ENCODE data around the gene P2RY2.
"Not testable (repeated sequence)": the region's sequence is repeated elsewhere in the genome, so short reads cannot be mapped to it uniquely, and the experiment has no call there.

Gene P2RY2

DNA sequence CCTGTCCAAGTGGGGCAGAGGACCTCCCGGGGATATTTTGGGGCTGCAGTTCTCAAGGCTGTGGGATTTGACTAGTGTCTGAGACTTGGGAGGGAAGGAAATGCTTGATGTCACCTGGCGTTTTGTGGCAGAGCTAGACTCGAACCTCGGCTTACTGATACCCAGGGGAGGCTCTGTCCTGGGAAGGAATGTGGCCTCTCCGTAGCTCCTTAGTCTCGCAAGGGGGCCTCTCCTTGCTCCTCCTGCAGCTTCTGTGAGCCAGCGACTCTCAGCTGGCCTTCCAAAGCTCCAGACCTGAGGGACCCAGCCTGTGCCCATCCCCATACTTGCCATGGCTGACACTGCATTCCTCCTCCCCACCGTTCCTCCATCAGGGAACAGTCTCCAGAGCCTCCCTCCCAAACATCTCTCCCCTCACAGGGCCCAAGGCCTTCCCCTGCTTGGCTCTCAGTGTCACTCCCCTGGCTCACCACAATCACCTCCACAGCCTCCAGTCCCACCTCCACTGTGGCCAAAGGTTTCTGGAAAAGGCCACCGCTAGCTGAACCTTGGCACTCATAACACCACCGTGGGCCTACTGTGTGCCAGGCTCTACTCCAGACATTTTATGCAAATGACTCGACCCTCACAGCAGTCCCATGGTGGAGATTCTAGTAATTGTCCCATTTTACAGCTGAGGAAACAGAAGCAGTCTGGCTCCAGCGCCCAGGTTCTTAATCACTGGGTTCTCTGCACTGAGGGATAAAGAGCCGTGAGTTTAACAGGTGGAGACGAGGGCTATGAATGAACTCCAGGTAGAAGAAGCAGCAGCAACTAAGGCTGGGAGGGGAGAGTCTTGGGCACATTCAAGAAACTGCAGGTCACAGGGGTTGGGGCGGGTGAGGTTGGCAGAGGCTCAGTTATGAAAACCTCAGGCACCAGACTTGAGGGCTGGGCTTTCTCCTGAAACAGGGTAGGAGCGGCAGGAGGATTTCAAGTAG, 12.1 kb downstream of the P2RY2 start:
- no peak for DNase-seq

DNA sequence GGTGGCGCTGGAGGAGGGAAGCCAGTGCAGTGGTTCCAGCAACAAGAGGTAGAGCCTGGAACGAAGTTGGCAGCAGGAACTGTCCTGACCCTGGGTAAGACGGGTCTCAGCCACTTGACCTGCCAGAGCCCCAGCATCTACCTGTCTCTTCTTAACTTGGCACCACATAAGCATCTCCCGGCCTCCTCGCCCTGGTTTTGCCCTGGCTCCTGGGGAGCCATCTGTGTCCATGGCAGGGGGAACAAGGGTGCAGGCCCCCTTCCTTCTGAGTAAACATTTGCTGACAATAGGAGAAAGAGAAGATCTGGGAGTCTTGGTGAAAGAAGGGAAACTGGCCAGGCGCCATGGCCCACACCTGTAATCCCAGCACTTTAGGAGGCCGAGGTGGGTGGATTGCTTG, 12.8 kb downstream of the P2RY2 start:
- no peak for DNase-seq

DNA sequence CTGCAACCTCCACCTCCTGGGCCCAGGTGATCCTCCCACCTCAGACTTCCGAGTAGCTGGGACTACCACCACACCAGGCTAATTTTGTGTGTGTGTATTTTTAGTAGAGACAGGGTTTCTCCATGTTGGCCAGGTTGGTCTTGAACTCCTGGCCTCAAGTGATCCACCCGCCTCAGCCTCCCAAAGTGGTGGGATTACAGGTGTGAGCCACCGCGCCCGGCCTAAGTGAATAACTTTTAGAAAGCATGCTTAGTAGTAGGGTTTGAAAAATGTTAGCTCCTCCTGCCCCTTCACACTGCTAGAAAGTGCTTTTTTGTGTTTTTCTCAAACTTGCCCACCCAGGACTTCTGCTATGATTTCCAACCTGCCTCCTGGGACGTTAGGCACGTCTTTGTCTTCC, 14.4 kb downstream of the P2RY2 start:
- DNase-seq = not testable (repeated sequence)

DNA sequence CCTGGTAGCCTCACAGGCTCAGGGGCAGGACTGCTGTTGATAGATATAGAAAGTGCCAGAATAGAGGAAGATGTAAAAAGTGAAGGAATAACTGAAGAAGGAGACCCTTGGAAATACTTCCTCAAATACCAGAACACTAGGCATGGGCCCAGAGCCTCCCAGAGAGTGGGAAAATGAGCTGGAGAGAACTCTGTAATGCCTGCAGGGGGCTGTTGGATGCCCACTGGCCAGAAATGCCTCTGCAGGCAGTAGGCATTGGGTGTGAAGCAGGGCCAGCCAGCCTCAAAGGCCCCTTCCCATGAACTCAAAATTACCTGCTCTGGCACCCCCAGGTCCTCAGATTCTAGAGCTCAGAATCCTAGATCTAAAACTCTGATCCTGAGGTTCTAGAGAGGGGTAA, 15.1 kb downstream of the P2RY2 start:
- DNase-seq = no peak

DNA sequence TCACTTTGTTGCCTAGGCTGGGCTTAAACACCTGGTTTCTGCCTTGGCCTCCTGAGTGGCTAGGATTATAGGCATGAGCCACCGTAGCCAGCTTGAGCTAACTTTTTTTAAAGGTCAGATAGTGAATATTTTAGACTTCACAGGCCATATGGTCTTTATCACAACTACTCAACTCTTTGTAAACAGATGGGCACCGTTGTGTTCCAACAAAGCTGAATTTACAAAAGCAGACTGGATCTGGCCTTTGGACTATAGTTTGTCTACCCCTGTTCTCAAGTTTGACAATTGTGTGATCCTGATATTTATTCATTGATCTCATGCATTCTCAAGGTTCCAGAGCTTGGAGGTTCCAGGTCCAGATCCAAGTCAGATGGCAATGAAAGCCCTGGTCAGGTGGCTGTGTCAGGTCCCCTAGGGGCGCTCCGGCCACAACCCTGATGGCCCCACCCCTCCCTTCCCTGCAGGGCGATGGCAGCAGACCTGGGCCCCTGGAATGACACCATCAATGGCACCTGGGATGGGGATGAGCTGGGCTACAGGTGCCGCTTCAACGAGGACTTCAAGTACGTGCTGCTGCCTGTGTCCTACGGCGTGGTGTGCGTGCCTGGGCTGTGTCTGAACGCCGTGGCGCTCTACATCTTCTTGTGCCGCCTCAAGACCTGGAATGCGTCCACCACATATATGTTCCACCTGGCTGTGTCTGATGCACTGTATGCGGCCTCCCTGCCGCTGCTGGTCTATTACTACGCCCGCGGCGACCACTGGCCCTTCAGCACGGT, 15.8 kb downstream of the P2RY2 start:
- no peak for DNase-seq

DNA sequence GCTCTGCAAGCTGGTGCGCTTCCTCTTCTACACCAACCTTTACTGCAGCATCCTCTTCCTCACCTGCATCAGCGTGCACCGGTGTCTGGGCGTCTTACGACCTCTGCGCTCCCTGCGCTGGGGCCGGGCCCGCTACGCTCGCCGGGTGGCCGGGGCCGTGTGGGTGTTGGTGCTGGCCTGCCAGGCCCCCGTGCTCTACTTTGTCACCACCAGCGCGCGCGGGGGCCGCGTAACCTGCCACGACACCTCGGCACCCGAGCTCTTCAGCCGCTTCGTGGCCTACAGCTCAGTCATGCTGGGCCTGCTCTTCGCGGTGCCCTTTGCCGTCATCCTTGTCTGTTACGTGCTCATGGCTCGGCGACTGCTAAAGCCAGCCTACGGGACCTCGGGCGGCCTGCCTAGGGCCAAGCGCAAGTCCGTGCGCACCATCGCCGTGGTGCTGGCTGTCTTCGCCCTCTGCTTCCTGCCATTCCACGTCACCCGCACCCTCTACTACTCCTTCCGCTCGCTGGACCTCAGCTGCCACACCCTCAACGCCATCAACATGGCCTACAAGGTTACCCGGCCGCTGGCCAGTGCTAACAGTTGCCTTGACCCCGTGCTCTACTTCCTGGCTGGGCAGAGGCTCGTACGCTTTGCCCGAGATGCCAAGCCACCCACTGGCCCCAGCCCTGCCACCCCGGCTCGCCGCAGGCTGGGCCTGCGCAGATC, 16.5 kb downstream of the P2RY2 start:
- no peak for DNase-seq

DNA sequence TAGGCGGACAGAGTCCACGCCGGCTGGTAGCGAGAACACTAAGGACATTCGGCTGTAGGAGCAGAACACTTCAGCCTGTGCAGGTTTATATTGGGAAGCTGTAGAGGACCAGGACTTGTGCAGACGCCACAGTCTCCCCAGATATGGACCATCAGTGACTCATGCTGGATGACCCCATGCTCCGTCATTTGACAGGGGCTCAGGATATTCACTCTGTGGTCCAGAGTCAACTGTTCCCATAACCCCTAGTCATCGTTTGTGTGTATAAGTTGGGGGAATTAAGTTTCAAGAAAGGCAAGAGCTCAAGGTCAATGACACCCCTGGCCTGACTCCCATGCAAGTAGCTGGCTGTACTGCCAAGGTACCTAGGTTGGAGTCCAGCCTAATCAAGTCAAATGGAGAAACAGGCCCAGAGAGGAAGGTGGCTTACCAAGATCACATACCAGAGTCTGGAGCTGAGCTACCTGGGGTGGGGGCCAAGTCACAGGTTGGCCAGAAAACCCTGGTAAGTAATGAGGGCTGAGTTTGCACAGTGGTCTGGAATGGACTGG, 17.2 kb downstream of the P2RY2 start:
- no peak for DNase-seq

DNA sequence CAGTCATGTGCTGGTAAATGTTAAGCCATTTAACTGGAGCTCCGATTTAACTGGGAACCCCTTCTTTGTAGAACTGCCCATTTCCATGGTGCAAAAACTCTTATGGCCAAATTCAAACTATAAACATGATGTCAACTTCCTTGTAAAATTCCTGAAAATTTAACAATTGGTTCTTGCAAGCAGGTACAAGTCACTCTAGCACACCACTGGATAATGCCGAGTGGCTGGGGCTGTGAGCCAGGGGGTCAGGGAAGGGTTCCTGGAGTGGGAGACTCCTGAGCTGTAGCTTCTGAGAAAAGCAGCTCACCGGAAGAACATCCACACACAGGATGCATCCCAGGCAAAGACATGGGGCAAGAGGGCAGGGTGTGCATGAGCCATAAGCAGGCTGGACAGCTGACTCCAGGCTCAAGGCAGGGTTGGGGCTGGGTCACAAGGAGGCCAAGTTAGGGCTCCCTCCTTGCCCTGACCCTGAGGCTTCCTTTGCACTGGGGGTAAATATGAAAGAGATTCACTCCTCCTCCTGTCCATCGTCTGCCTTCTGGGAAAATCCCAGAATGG, 18.2 kb downstream of the P2RY2 start:
- DNase-seq = no peak

DNA sequence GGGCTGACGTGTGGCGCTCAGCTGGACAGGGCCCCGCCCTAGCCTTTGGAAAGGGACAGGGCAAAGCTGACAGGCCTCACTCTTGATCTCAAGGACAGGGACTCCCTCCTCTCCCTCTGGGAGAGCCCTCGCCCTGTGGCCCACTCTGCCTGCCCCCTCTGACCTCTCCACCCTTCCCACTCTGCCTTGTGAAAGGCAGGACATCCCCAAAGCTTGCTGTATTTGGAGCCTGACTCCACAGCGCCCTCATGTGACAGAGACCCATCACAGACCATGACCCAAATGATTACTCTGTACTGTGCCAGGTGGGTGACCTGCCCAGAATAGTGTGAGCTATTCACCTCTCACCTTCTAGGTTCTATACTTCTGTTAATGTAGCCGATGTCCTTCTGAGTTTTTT, 18.8 kb downstream of the P2RY2 start:
- DNase-seq = no peak

DNA sequence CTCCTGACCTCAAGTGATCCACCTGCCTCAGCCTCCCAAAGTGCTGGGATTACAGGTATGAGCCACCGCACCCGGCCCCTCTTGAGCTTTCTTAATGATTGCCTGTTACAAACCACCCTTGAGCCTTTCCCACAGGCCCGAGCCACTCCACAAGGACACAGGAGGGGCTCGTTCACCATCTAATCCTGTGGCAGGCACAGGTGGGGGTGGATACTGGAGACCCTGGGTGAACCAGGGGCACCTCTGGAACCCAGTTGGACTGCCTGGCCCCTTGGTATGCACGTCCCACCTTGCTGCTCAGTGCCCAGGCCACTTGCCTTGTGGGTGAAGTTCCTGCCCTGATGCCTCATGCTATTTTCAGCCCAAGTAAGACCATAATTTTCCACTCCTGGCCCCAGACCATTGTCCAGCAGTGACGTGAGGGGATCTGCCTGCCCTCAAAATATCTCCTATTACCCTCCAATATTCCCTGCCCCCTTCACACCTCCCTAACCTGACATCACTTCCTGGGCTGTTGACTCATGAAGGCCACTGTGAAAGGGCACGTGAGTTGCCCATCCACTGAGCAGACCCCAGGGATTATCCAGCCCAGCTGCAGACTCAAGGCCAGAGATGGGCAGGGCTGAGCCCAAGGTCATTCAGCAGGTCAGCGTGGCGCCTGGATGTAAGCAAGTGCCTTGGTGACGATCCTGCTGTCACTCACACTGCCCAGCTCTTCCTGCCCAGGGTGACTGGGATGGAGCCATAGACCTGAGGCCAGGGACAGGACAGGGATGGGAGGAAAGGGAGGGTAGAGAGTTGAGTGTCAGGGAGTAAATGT, 19.6 kb downstream of the P2RY2 start:
- DNase-seq = no peak

DNA sequence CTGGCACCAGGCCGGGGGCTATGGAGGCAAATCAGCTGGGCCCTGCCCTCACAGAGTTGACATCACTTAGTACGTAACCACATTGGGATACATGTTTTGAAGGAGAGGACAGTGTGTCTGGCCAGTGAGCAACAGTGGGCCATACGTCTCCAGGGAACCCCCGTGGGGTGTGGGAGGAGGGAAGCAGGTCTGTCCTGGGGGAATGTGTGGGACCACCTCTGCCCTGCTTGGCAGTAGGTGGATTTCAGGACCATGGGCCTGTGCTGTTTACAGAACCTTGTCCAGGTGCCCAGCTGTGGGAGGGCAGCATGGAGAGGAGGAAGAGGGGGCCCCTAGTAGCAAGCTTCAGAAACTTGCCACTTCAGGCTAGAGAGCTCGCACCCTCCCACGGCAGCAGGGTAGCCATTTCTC, 21.0 kb downstream of the P2RY2 start:
- no peak for DNase-seq

DNA sequence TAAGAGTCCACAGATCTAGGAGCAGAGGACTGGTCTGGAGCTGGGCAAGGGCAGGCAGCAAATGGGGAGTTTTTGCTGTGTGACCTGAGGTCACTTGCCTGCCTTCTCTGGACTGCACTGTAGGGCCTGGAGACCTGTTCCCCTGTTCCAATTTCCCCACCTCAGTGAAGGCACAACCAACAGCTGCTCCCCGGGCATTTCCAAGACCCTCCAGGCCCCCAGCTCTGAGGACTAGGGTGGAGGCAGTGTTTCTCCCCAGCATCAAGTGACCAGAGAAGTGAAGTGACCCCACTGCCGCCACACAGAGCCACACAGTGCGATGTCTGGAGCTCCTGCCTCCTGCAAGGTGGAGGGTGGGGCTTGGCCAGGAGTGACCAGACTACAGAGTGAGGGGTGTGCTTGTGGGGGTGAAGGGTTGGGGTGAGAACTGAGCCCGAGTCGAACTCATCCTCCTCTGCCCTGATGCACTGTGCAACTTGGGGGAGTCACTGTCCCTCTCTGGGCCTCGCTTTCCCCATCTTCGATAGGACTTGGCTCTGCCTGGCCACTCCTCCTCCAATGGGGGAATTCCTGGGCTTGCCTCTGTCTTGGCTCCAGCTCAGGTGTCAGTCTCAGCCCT, 21.6 kb downstream of the P2RY2 start:
- no peak for DNase-seq

DNA sequence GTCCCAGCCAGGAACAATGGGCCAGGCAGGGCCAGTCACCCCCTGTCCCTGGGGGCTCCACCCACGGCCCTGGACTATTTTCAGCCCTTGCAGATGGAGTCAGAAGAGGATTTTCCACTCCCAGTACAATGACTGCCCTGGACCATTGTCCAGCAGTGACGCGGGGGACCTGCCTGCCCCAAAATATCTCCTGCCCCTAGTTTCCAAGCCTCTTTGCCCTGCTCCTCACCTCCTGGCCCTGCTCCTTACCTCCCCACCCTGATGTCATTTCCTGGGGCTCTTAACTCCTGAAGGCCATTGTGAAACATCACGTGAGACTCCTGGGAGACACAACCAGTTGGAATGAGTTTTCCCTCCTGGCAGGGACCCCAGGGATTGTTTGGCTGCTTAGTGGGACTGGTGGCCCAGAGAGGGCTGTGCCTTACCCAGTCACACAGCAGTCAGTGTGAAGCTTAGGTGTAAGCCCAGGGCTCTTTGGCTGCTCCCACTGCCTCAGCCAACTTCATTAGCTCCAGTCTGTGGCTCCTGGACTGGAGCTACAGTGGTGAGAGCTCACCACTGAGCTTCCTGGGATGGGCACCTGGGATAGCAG, 22.2 kb downstream of the P2RY2 start:
- DNase-seq = no peak

DNA sequence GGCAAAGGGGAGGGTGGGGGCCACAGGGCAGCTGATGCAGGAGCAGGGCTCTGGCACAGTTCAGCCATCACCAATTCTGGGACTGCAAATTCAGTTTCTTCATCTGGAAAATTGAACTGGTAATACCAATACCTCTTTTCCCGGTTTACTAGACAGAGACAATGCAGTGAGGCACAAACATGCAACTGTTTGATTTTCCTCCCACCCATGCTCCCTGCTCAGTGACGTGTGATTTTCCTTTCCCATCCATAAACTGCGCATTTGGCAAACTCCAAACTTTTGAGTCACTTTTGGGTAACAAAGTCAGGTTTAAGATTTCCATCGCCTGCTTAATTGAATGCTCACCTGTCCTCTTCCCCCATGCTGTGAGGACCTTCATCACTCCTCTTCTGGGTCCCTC, 23.2 kb downstream of the P2RY2 start:
- DNase-seq = no peak

DNA sequence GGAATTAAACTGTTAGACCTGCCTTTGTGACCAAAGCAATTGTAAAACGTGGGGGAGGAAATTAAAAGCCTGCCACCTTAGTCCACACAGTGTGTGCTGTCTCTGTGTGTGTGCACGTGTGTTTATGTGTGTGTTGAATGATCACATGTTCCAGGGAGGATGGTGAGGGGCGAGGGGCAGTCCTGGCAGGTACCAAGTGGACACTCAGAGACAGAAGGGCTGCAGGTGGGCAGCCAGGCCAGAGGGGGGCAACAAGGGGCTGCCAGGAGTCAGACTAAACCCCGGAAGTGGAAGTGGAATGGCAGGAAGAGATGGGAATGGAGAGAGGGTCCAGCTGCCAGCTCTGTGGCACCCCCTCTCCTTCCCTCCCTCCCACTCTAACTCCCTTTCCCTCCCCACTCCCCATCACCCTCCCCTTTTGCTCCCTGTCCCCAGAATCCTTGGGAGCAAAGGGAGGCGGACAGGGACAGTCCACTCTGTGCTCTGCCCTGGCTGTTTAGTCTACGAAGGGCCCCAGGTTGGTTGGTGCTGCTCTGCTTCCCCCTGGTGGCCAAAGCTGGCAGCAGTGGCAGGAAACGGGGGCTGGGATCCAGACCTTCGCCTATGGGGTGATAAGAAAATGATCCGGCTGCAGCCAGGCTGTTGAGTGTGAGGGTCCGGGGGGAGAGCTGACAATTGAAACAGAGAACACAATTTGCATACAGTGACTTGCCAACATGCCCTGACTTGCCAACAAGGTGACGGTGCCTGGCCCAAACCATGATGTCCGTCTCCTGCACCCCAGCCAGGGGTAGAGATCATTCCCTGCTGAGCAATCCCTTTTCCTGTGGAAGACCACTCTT, 24.4 kb downstream of the P2RY2 start:
- peak; percentile 63 for DNase-seq

DNA sequence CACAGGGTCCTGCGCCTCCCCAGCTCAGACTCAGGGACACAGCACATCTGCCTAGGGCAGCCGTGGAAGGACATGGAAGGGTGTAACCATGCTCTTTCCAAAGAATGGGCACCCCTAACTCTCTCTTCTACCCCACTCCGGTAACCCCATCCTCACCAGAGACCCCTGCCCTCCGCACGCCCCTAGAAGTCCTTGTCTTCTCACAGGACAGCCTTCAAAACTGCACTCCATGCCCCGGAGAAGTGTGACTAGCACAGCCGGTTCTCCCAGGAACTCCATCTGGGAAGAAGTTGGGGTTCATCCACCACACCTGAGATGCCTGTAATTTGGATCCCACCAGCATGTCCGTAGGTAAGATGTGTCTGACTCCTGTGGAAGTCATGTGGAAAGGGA, 25.0 kb downstream of the P2RY2 start:
- DNase-seq = no peak

DNA sequence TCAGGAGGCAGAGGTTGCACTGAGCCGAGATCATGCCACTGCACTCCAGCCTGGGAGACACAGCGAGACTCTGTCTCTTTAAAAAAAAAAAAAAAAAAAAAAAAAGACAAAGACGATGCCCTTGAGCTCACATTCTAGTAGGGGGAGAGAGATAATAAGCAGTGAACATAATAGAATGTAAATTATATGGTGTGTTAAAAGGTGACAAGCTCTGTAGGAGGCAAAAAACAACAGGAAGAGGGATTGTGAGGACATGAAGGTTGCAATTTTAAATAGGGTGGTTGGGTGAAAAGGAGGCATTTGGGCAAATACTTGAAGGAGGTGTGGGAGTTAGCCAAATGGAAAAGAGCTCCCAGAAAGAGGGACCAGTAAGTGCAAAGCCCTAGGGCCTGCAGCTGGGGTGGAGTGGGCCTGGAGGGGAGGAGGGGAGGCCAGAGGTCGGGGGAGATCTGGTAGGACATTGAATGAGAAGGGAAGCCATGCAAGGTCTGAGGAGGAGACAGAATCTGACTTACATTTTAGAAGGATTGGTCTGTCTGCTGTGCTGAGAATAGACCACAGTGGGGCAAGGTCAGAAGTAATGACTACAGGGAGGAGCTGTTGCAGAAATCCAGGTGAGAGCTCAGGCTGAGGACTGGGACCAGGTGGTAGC, 26.6 kb downstream of the P2RY2 start:
- DNase-seq = no peak

DNA sequence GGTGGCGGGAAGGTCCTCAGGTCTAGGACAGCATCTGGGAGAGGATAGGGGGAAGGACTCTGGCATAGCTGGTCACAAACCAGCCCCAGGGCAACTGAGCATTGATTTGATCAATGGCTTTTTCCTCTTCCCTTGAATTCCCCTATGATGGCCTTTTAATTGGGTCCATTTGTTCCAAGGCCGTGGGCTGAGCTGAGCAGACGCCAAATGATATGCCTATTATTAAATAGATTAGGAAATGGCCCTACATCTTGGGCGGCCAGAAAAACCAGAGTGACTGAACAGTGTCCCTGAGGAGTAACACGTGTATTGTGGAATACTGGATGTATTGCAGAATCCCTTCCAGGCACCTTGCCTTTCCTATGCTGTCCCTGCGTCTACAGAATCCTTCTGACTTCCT, 27.4 kb downstream of the P2RY2 start:
- no peak for DNase-seq

DNA sequence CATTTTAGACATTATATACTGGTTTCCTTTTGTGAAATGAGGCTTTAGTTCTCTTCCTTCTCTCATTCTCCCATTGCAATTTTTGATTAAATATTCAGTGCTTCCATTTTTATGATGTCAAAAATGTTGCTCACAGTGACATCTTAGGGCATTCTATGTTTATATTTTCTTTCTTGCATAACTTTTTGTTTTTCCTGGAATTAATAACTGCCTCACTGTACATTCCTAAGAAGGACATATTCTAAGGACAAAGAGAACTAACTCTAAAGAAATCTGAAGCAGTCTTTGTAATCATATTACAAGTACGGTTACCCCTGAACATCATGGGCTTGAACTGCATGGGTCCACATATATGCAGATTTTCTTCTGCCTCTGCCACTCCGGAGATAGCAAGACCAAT, 28.2 kb downstream of the P2RY2 start:
- no peak for DNase-seq

Data from activated naive CD4-positive, alpha-beta T cell treated with anti-CD3 and anti-CD28 coated beads, Interleukin-2, amount 50 U/mL, for 16 hours (primary cell).